Activated effector memory CD4-positive, alpha-beta T cell treated with anti-CD3 and anti-CD28 coated beads, Interleukin-2, amount 50 U/mL, for 16 hours (primary cell): ENCODE data around the gene ATXN2.

Source experiments
- DNase-seq: peaks from one replicate; pipeline ENCODE4 v3.0.0-alpha.2; 2020

The ATXN2 gene

GRCh38 chr12:111448846-111449790 is 150.0 kb downstream of the ATXN2 start:
- DNase-seq = peak; percentile 45

- DNase-seq = peak; percentile 56
Measured at GRCh38 chr12:111448266-111448830, 150.8 kb downstream of the ATXN2 start.

- DNase-seq = peak; percentile 60
Measured at GRCh38 chr12:111447571-111448265, 151.4 kb downstream of the ATXN2 start.

- DNase-seq = peak; percentile 63
Measured at GRCh38 chr12:111446631-111447570, 152.2 kb downstream of the ATXN2 start.

- DNase-seq = peak; percentile 55
Measured at GRCh38 chr12:111445726-111446581, 153.2 kb downstream of the ATXN2 start.

- DNase-seq = peak; percentile 93
Measured at GRCh38 chr12:111444925-111445725, 154.0 kb downstream of the ATXN2 start.

- DNase-seq = peak; percentile 65
Measured at GRCh38 chr12:111444314-111444924, 154.7 kb downstream of the ATXN2 start.

GRCh38 chr12:111443586-111443985 is 155.5 kb downstream of the ATXN2 start:
- DNase-seq = peak; percentile 79

GRCh38 chr12:111443086-111443485 is 156.0 kb downstream of the ATXN2 start:
- peak; percentile 61 for DNase-seq

GRCh38 chr12:111442301-111443045 is 156.6 kb downstream of the ATXN2 start:
- DNase-seq = peak; percentile 61

- DNase-seq = peak; percentile 34
Measured at GRCh38 chr12:111441107-111441928, 157.8 kb downstream of the ATXN2 start.

GRCh38 chr12:111440631-111441030 is 158.5 kb downstream of the ATXN2 start:
- DNase-seq = peak; percentile 14

GRCh38 chr12:111440152-111440551 is 159.0 kb downstream of the ATXN2 start:
- DNase-seq = peak; percentile 49

GRCh38 chr12:111439657-111440151 is 159.4 kb downstream of the ATXN2 start:
- DNase-seq = peak; percentile 56

GRCh38 chr12:111438481-111438880 is 160.6 kb downstream of the ATXN2 start:
- DNase-seq = peak; percentile 81

- DNase-seq = no peak
Measured at GRCh38 chr12:111437816-111438454, 161.2 kb downstream of the ATXN2 start.

- DNase-seq = no peak
Measured at GRCh38 chr12:111436811-111437210, 162.3 kb downstream of the ATXN2 start.

GRCh38 chr12:111436266-111436665 is 162.8 kb downstream of the ATXN2 start:
- no peak for DNase-seq
